AG04450 (cell line): ENCODE measurements around the gene PLCD1. TPM values are rescaled to one million over a fixed set of nuclear protein-coding genes. Genes with fewer than 3 reads are reported as not detected.
"Not testable (repeated sequence)": the region's sequence is repeated elsewhere in the genome, so short reads cannot be mapped to it uniquely, and the experiment has no call there.

ENCODE experiments used
- CTCF ChIA-PET: fragments of 300-600, 350-600 bp; formaldehyde crosslinking; extraction: SDS; loops from one replicate; lab custom pipeline; 2022; ENCODE audit warnings: antibody characterized with exemption, inconsistent platforms; lab: Charles Lee
- POLR2A ChIA-PET: fragments of 350-600 bp; formaldehyde crosslinking; extraction: SDS; loops from one replicate; lab custom pipeline; 2021; ENCODE audit warnings: antibody characterized with exemption, inconsistent platforms; lab: Yijun Ruan, JAX
- DNase-seq: peaks from one replicate; pipeline ENCODE4 v3.0.0-alpha.2; 2011; ENCODE audit warnings: low read depth, low spot score
- H3K27ac ChIP-seq: one replicate; pipeline ENCODE4 v1.5.1; 2012; ENCODE audit warnings: low read depth, low read length, control low read depth
- H3K27me3 ChIP-seq: one replicate; pipeline ENCODE4 v1.6.0; 2012; ENCODE audit warnings: low read length; ENCODE audit not compliant: control insufficient read depth, insufficient read depth
- H3K4me3 ChIP-seq: 2 replicates; pipeline ENCODE4 v1.5.1; 2011; ENCODE audit warnings: mild to moderate bottlenecking, low read depth, low read length, control low read depth
- H3K9me3 ChIP-seq: 2 replicates; pipeline ENCODE4 v1.5.1; 2012; ENCODE audit warnings: low read length; ENCODE audit not compliant: control insufficient read depth, insufficient read depth
- polyA plus RNA-seq: library from polyadenylated mRNA; depleted of rRNA; stranded (reverse); fragments of >200 nt; gene quantifications from 2 replicates; pipeline ENCODE4 v1.2.3, GENCODE V29; 2011
- TF ChIP-seq, protein P1 (sequence below): IDR thresholded peaks from 2 replicates; pipeline ENCODE4 v1.5.1; 2011; ENCODE audit warnings: low read depth, low read length, control low read depth, inconsistent platforms

Gene PLCD1
- polyA plus RNA-seq, 1 experiment, result 14.4 TPM

DNA sequence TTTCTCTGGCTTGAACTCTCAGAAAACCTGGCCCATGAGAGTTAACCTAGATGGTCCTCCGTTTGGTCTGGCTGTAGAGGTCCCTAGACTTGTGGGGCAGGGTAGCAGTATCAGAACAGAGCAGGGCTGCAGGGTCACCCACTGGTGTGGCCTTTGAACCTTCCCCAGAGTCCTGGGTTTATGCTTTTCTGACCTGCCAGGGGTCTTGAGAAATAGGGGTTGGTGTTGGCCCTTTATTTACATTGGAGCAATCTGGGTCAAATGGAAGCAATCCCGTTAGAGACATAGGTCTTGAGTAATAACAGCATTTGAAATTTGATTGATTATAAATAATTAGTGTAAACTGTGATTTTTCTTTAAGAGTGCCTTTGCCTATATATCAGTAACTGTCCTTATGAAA is 33.4 kb upstream of the PLCD1 start:
- ChIA-PET POLR2A (no interaction called here), CTCF (no interaction called here)
- Histone ChIP-seq H3K27ac (no peak overlapping the region), H3K9me3 (peaks cover 3% of the 10 kb centered on the region; the same call in 1 of the 2 replicates), H3K27me3 (peaks cover 2% of the 10 kb centered on the region), H3K4me3 (no peak overlapping the region)
- TF ChIP-seq, protein P1, sequence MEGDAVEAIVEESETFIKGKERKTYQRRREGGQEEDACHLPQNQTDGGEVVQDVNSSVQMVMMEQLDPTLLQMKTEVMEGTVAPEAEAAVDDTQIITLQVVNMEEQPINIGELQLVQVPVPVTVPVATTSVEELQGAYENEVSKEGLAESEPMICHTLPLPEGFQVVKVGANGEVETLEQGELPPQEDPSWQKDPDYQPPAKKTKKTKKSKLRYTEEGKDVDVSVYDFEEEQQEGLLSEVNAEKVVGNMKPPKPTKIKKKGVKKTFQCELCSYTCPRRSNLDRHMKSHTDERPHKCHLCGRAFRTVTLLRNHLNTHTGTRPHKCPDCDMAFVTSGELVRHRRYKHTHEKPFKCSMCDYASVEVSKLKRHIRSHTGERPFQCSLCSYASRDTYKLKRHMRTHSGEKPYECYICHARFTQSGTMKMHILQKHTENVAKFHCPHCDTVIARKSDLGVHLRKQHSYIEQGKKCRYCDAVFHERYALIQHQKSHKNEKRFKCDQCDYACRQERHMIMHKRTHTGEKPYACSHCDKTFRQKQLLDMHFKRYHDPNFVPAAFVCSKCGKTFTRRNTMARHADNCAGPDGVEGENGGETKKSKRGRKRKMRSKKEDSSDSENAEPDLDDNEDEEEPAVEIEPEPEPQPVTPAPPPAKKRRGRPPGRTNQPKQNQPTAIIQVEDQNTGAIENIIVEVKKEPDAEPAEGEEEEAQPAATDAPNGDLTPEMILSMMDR, result no peak
- DNase-seq, result no peak

DNA sequence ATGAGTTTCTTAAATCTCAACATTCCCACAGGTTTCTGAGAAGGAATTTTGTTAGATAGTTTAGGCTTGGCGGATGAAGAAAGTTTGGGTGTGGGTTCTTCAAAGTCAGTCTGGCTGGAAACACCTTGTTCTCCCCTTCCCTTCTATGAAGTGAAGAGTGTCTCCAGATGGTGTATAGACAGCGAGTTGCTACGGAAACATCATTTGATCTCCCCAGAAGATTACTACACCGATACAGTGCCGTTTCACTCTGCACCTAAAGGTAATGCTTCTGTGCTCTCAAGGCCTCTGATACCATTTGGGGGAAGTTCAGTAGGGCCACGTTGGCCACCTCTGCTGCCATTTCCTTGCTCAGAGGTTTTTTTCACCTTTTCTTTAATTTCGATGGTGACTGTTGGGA is 30.1 kb upstream of the PLCD1 start:
- TF ChIP-seq, protein P1, result no peak
- DNase-seq, result no peak
- ChIA-PET POLR2A (no interaction called here), CTCF (no interaction called here)
- Histone ChIP-seq H3K27me3 (peaks cover 2% of the 10 kb centered on the region), H3K4me3 (no peak overlapping the region), H3K27ac (no peak overlapping the region), H3K9me3 (no peaks in the 10 kb centered on the region; the same call in 1 of the 2 replicates)

DNA sequence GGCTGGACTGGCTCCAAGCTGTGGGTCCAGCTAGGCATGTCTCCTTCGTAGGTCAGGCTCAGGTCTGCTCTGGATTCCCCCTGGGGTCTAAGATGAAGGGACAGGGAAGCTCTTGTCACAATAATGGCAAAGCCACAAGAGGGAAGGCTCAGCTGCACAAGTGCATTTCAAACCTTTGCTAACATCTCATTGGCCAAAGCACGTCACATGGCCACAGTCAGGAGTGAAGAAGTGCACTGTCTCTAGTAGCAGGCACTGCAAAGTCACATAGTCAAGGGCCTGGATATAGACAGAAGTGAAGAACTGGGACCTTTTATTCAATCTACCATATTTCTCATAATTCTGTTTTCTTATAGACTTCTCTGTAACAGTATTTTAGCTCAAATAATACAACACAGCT is 29.7 kb upstream of the PLCD1 start:
- CTCF ChIA-PET, result no interaction called here

DNA sequence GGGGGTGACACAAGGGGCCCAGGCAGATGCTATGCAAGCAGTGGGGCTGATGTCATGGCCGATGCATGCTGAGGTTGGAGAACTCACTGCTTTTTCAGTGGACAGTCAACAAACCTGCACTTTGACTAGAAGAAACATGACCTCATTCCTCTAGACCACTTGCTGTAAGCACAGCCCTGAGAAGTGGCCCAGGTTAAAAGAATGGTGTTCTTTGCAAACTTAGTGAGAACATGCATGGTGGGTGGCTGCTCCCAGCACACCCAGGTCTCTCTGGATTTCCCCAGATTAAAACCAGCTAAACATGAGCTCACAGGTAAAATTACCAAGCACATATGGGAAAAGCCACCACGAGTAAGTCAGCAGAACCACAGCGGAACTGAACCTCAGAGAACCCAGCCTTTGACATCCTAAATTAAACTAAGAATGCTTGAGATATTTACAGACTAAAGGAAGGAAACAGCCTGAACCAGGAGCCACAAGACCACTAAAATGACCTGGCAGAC is 25.1 kb upstream of the PLCD1 start:
- TF ChIP-seq, protein P1, result no peak
- no peak for DNase-seq
- POLR2A ChIA-PET, result no interaction called here
- Histone ChIP-seq H3K27me3 (no peaks in the 10 kb centered on the region), H3K27ac (no peak overlapping the region), H3K4me3 (no peak overlapping the region), H3K9me3 (no peaks in the 10 kb centered on the region; the same call in 1 of the 2 replicates)
- CTCF ChIA-PET, result no interaction called here

More for the DNA sequence above, 29.7 kb upstream of the PLCD1 start:
- POLR2A ChIA-PET, result no interaction called here
- TF ChIP-seq, protein P1, result no peak
- Histone ChIP-seq H3K27me3 (peaks cover 2% of the 10 kb centered on the region), H3K9me3 (no peaks in the 10 kb centered on the region), H3K4me3 (no peak overlapping the region), H3K27ac (no peak overlapping the region)
- DNase-seq, result no peak

DNA sequence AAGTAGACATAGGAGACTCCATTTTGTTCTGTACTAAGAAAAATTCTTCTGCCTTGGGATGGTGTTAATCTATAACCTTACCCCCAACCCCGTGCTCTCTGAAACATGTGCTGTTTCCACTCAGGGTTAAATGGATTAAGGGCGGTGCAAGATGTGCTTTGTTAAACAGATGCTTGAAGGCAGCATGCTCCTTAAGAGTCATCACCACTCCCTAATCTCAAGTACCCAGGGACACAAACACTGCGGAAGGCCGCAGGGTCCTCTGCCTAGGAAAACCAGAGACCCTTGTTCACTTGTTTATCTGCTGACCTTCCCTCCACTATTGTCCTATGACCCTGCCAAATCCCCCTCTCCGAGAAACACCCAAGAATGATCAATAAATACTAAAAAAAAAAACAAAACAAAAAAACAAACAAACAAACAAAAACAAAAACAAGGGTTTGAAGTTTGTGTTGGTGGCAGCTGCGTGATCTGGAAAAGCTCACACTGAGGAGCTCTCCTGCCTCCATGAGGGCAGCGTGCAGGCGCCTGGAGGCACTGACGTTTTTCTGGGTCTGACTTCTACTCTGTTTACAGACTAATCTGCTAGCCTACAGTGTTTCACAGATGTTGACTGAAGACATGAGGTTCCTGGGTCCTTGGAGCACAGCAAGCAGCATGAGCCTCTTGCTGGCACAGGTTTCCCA is 24.5 kb upstream of the PLCD1 start:
- H3K9me3 ChIP-seq, H3K4me3 ChIP-seq, POLR2A ChIA-PET, H3K27me3 ChIP-seq, H3K27ac ChIP-seq, CTCF ChIA-PET, DNase-seq: not testable (repeated sequence)

DNA sequence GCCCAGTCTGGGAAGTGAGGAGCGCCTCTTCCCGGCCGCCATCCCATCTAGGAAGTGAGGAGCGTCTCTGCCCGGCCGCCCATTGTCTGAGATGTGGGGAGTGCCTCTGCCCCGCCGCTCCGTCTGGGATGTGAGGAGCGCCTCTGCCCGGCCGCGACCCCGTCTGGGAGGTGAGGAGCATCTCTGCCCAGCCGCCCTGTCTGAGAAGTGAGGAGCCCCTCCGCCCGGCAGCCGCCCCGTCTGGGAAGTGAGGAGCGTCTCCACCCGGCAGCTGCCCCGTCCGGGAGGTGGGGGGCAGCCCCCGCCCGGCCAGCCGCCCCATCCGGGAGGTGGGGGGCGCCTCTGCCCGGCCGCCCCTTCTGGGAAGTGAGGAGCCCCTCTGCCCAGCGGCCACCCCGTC is 23.8 kb upstream of the PLCD1 start:
- CTCF ChIA-PET, H3K27ac ChIP-seq, POLR2A ChIA-PET, DNase-seq, H3K4me3 ChIP-seq, H3K27me3 ChIP-seq, H3K9me3 ChIP-seq: not testable (repeated sequence)
